Thyroid gland (tissue), 4 donors: ENCODE results near the gene APRT. TPM values are rescaled to one million over a fixed set of nuclear protein-coding genes. Genes with fewer than 3 reads are reported as not detected.

ENCODE experiments used
- DNase-seq, 2 donors: peaks; one replicate each; pipeline ENCODE4 v3.0.0-alpha.2; 2019
- H3K27ac ChIP-seq, 3 donors: fragments of 200-600 bp; sonication (generic); 1 replicate in 2 of 3; 2 replicates in 1 of 3; pipeline ENCODE4 v1.5.1; 2016 to 2019; ENCODE audit warnings: mild to moderate bottlenecking in 1 of 3, moderate library complexity in 1 of 3
- H3K27me3 ChIP-seq: fragments of 200-600 bp; sonication (generic); one replicate; pipeline ENCODE4 v1.5.1; 2019
- H3K36me3 ChIP-seq, 2 donors: fragments of 200-600 bp; sonication (generic); one replicate each; pipeline ENCODE4 v1.5.1; 2016 to 2019
- H3K4me1 ChIP-seq, 2 donors: fragments of 200-600 bp; sonication (generic); one replicate each; pipeline ENCODE4 v1.5.1; 2017 to 2019
- H3K4me3 ChIP-seq, 3 donors: fragments of 200-600 bp; sonication (generic); replicated peaks in 1 of 3; 1 replicate in 2 of 3; 2 replicates in 1 of 3; pipeline ENCODE4 v1.5.1; 2016; ENCODE audit warnings: mild to moderate bottlenecking in 1 of 3
- H3K9me3 ChIP-seq: fragments of 200-600 bp; sonication (generic); one replicate; pipeline ENCODE4 v1.5.1; 2017
- POLR2A ChIP-seq, 2 donors: fragments of 450-650 bp; IDR thresholded peaks; one replicate each; pipeline ENCODE4 v1.6.1; 2017; ENCODE audit warnings: antibody characterized with exemption in 2 of 2, mild to moderate bottlenecking in 2 of 2, moderate library complexity in 1 of 2
- WGBS, 2 donors: methylation state at CpG; one replicate each; pipeline ENCODE4 v1.1.5; 2017; 5-methylcytosine and 5-hydroxymethylcytosine counted together
- intact Hi-C: fragments of 100-400 bp; cut with DNase I; formaldehyde crosslinking; loops from one replicate; pipeline ENCODE4 v1.15.1; 2023
- total RNA-seq, 4 donors: library from RNA; depleted of rRNA; stranded (reverse); fragments of >200 nt; gene quantifications; one replicate each; pipeline ENCODE4 v1.2.3, GENCODE V29; 2016
- TF ChIP-seq, protein P1 (sequence below), 6 experiments: fragments of 200-600 bp in 3 of 6; fragments of 450-650 bp in 3 of 6; sonication (generic) in 3 of 6; IDR thresholded peaks; one replicate each; pipeline ENCODE4 v1.5.1; 2016 to 2019; ENCODE audit warnings: antibody characterized with exemption in 6 of 6, mild to moderate bottlenecking in 2 of 6, inconsistent platforms in 1 of 6, moderate library complexity in 1 of 6

The APRT gene
- total RNA-seq, 4 donors from 2014 or later: 88.9 to 182 (median 118) TPM

DNA sequence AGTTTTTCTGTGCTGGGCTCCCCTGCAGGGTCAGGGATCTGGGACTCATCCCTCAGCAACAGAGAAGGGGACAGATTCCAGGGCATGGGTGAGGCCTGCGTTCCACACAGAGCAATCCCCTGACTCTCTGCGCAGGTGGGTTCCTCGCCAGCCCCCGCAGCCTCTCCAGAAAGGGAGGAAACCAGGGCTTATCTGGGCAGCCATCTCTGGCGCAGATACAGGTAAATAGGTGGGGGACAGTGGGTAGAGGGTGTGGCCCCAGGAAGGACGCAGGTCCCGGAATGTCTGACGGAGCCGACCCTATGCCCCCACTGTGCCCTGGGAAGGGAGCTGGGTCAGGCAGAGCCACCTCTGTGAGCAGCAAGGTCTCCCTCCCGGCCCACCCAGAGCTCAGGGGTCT is 49.9 kb downstream of the APRT start:
- Histone ChIP-seq H3K27me3 (no peaks in the 10 kb centered on the region), H3K36me3 (no peaks in the 10 kb centered on the region), H3K27ac (peak overlapping the region in 1 of 3 donors; percentile 72), H3K4me3 (no peak overlapping the region), H3K4me1 (peaks cover 65 to 93% of the 10 kb centered on the region in 2 donors), H3K9me3 (no peaks in the 10 kb centered on the region)
- intact Hi-C loops: no loop called here
- 54 to 65% methylated on average over 8 to 9 of the region's 10 CpGs for WGBS, 2 donors
- DNase-seq: no peak
- no peak for TF ChIP-seq POLR2A (IDR thresholded peaks at IDR 0.05)
- TF ChIP-seq, protein P1, sequence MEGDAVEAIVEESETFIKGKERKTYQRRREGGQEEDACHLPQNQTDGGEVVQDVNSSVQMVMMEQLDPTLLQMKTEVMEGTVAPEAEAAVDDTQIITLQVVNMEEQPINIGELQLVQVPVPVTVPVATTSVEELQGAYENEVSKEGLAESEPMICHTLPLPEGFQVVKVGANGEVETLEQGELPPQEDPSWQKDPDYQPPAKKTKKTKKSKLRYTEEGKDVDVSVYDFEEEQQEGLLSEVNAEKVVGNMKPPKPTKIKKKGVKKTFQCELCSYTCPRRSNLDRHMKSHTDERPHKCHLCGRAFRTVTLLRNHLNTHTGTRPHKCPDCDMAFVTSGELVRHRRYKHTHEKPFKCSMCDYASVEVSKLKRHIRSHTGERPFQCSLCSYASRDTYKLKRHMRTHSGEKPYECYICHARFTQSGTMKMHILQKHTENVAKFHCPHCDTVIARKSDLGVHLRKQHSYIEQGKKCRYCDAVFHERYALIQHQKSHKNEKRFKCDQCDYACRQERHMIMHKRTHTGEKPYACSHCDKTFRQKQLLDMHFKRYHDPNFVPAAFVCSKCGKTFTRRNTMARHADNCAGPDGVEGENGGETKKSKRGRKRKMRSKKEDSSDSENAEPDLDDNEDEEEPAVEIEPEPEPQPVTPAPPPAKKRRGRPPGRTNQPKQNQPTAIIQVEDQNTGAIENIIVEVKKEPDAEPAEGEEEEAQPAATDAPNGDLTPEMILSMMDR (IDR thresholded peaks at IDR 0.05): no peak

DNA sequence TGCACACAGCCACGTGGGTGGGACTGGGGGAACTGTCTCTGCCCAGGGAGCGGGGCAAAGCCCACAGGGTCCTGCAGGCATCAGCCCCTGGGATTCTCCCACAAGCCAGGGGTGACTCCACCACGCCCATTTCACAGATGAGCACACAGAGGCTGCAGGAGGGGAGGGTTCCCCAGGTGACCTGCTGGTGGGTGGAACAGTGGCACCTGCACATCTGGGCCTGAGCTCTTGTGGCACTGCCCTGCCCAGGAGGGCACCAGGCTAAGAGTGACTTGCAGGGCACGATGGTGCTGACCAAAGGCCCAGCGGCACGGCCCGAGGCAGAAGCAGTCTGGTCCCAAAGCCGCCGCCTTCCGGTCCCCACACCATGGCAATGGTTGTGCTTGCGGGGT is 50.6 kb downstream of the APRT start:
- Histone ChIP-seq H3K4me3 (no peak overlapping the region), H3K27ac (peak overlapping the region in 1 of 3 donors; percentile 38), H3K4me1 (peaks cover 60 to 86% of the 10 kb centered on the region in 2 donors), H3K27me3 (no peaks in the 10 kb centered on the region), H3K9me3 (no peaks in the 10 kb centered on the region), H3K36me3 (no peaks in the 10 kb centered on the region)
- DNase-seq: no peak
- WGBS, 2 donors: 85 to 89% methylated on average over 4 to 11 of the region's 11 CpGs
- intact Hi-C loops: no loop called here
- TF ChIP-seq POLR2A (IDR thresholded peaks at IDR 0.05): no peak
- TF ChIP-seq, protein P1 (IDR thresholded peaks at IDR 0.05): no peak

DNA sequence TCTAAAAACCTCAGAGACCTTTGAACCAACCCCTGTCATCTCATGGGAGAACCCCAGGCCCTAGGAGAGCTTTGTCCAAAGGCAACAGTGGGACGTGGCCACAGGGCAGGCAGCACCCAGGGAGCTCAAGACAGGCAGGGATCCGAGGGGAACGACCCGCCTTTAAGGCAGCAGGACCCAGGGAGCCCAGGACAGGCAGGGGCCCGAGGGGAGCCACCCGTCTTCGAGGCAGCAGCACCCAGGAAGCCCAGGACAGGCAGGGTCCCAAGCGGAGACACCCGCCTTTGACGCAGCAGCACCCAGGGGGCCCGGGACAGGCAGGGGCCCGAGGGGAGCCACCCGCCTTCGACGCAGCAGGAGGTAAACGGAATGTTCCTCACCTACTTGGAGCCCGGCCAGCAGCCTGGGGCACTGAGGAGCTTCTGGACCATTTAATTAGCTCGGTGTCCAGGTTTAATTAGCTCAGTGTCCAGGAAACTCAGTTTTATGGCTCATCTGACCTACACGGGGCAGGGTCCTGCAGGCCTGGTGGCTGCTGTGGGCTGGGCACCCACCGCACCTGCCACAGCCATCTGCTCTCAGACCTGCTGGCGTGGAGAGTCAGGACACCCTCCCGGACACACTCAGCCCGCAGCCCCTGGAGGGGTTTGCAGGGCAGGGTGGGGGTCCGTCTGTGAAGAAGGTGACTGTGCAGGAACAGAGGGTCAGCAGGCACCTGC is 51.1 kb downstream of the APRT start:
- 63 to 64% methylated on average over 8 to 19 of the region's 24 CpGs for WGBS, 2 donors
- TF ChIP-seq, protein P1 (IDR thresholded peaks at IDR 0.05): no peak
- no peak for TF ChIP-seq POLR2A (IDR thresholded peaks at IDR 0.05)
- intact Hi-C loops: no loop called here
- Histone ChIP-seq H3K27me3 (no peaks in the 10 kb centered on the region), H3K4me1 (peaks cover 58 to 81% of the 10 kb centered on the region in 2 donors), H3K4me3 (no peak overlapping the region), H3K27ac (peak overlapping the region in 2 of 3 donors; percentile 38 to 58), H3K36me3 (no peaks in the 10 kb centered on the region), H3K9me3 (no peaks in the 10 kb centered on the region)
- DNase-seq: peak; percentile 80 to 86

DNA sequence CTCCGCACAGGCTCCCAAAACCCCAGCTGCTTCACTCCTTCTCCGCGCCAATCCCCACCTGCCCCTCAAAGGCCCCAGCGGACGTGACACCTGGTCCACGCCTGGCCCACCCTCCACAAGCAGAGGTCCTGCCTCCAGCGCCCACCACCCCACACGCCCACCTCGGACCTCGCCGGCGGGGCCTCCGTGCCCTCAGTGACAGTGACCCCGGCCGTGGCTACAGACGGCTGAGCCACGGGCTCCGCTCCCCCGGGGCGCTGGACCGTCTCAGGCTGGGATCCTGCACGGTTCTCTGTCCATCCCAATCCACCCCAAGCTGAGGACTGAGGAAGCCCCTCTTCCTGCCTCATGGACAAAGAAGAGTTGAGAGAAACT is 51.8 kb downstream of the APRT start:
- peak overlapping the region in 2 of 3 donors; percentile 38 to 58 for H3K27ac ChIP-seq
- WGBS, 2 donors: 92% methylated on average over 22 of the region's 22 CpGs
- H3K9me3 ChIP-seq: no peaks in the 10 kb centered on the region
- H3K27me3 ChIP-seq: no peaks in the 10 kb centered on the region
- no peaks in the 10 kb centered on the region for H3K36me3 ChIP-seq
- intact Hi-C loops: no loop called here
- no peak overlapping the region for H3K4me3 ChIP-seq
- H3K4me1 ChIP-seq: peaks cover 52 to 74% of the 10 kb centered on the region in 2 donors
- TF ChIP-seq POLR2A (IDR thresholded peaks at IDR 0.05): no peak
- TF ChIP-seq, protein P1 (IDR thresholded peaks at IDR 0.05): no peak
- no peak for DNase-seq

Other genes with a start within 250 kb of the APRT start
- 10 to 100 TPM; 14.8 to 25.5 (median 20.9) TPM for gene ZC3H18, start 241.5 kb downstream of the APRT start, total RNA-seq
- gene IL17C, start 173.4 kb downstream of the APRT start, total RNA-seq: not detected
- gene CYBA, start 160.9 kb downstream of the APRT start, total RNA-seq: 100 to 1,000 TPM; 199 to 475 (median 339) TPM
- 10 to 100 TPM; 20.7 to 52.5 (median 43.2) TPM for gene MVD, start 148.8 kb downstream of the APRT start, total RNA-seq
- gene SNAI3, start 125.4 kb downstream of the APRT start, total RNA-seq: 1 to 10 TPM in 3 of 4 donors, under 1 TPM in 1; 0.33 to 1.3 (median 1.3) TPM
- 10 to 100 TPM; 12.5 to 26.8 (median 19.1) TPM for gene RNF166, start 105.5 kb downstream of the APRT start, total RNA-seq
- gene CTU2, start 105.4 kb downstream of the APRT start, total RNA-seq: 10 to 100 TPM in 2 of 4 donors, 1 to 10 TPM in 2; 7.7 to 21.2 (median 13.6) TPM
- gene PIEZO1, start 26.7 kb downstream of the APRT start, total RNA-seq: 100 to 1,000 TPM in 3 of 4 donors, 10 to 100 TPM in 1; 81.2 to 145 (median 113) TPM
- gene CDT1, start 8.1 kb downstream of the APRT start, total RNA-seq: 1 to 10 TPM in 2 of 4 donors, under 1 TPM in 2; 0.33 to 1.8 (median 0.99) TPM
- gene GALNS, start 45.0 kb upstream of the APRT start, total RNA-seq: 10 to 100 TPM; 14.4 to 41.9 (median 33.0) TPM
- 10 to 100 TPM; 18.9 to 50.4 (median 43.8) TPM for gene TRAPPC2L, start 45.2 kb upstream of the APRT start, total RNA-seq
- not detected for gene PABPN1L, start 54.7 kb upstream of the APRT start, total RNA-seq
- gene CBFA2T3, start 165.3 kb upstream of the APRT start, total RNA-seq: 1 to 10 TPM; 1.3 to 3.8 (median 2.6) TPM